ENCODE data around the gene AGPAT4. TPM values are rescaled to one million over a fixed set of nuclear protein-coding genes. Genes with fewer than 3 reads are reported as not detected.

Gene AGPAT4
- total and polyA plus RNA-seq, 2 of the 4 experiments (the other 2 are of a cell fraction): 3.6 to 3.8 TPM

DNA sequence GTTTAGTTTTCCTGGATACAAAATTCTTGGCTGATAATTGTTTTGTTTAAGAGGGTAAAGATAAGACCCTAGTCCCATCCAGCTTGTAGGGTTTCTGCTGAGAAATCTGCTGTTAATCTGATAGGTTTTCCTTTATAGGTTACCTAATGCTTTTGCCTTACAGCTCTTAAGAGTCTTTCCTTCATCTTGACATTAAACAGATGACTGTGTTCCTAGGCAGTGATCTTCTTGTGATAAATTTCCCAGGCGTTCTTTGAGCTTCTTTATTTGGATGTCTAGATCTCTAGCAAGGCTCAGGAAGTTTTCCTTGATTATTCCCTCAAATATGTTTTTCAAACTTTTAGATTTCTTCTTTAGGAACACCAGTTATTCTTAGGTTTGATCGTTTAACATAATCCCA lies 148.3 kb downstream of the AGPAT4 start:
- in situ Hi-C loops (cut with MboI; ENCODE audit: low sequenced_read_pairs): no loop called here
- H3K4ac ChIP-seq (ENCODE audit: low read depth, low read length): no peak overlapping the region
- H3K79me1 ChIP-seq (ENCODE audit: low read depth in 1 of 2, low read length in 2 of 2): no peaks in the 10 kb centered on the region; a peak in 1 of 4 replicates
- dilution Hi-C loops (cut with HindIII; ENCODE audit: low sequenced_read_pairs, unreplicated experiment): no loop called here
- H3K4me3 ChIP-seq (ENCODE audit: insufficient read depth, low read depth, low read length): no peak overlapping the region
- H4K20me1 ChIP-seq (ENCODE audit: insufficient read depth, low read length): no peaks in the 10 kb centered on the region
- TF ChIP-seq SMC3 (IDR thresholded peaks at IDR 0.05; ENCODE audit: low read depth, low read length) (no peak), POLR2A (IDR thresholded peaks at IDR 0.05; ENCODE audit: low read depth, low read length) (no peak), MAFK (IDR thresholded peaks at IDR 0.05; ENCODE audit: low read depth, low read length) (no peak), RAD21 (IDR thresholded peaks at IDR 0.05; ENCODE audit: low read length) (no peak), CHD1 (IDR thresholded peaks at IDR 0.05; ENCODE audit: low read depth, low read length) (no peak), BHLHE40 (IDR thresholded peaks at IDR 0.05; ENCODE audit: low read depth, low read length) (no peak), CEBPB (IDR thresholded peaks at IDR 0.05; ENCODE audit: low read depth, low read length) (no peak), MXI1 (IDR thresholded peaks at IDR 0.05; ENCODE audit: borderline replicate concordance, low read depth, low read length) (no peak), RCOR1 (IDR thresholded peaks at IDR 0.05; ENCODE audit: insufficient replicate concordance, low read length) (no peak), MAZ (IDR thresholded peaks at IDR 0.05; ENCODE audit: borderline replicate concordance, low read depth, low read length) (no peak), FOS (IDR thresholded peaks at IDR 0.05; ENCODE audit: low read depth, low read length) (no peak), NFE2L2 (IDR thresholded peaks at IDR 0.05; ENCODE audit: low read depth, low read length) (no peak), RFX5 (IDR thresholded peaks at IDR 0.05; ENCODE audit: low read depth, low read length) (no peak)
- TF ChIP-seq, protein P1, sequence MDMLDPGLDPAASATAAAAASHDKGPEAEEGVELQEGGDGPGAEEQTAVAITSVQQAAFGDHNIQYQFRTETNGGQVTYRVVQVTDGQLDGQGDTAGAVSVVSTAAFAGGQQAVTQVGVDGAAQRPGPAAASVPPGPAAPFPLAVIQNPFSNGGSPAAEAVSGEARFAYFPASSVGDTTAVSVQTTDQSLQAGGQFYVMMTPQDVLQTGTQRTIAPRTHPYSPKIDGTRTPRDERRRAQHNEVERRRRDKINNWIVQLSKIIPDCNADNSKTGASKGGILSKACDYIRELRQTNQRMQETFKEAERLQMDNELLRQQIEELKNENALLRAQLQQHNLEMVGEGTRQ (IDR thresholded peaks at IDR 0.05; ENCODE audit: low read depth, low read length): no peak
- TF ChIP-seq, protein P2, sequence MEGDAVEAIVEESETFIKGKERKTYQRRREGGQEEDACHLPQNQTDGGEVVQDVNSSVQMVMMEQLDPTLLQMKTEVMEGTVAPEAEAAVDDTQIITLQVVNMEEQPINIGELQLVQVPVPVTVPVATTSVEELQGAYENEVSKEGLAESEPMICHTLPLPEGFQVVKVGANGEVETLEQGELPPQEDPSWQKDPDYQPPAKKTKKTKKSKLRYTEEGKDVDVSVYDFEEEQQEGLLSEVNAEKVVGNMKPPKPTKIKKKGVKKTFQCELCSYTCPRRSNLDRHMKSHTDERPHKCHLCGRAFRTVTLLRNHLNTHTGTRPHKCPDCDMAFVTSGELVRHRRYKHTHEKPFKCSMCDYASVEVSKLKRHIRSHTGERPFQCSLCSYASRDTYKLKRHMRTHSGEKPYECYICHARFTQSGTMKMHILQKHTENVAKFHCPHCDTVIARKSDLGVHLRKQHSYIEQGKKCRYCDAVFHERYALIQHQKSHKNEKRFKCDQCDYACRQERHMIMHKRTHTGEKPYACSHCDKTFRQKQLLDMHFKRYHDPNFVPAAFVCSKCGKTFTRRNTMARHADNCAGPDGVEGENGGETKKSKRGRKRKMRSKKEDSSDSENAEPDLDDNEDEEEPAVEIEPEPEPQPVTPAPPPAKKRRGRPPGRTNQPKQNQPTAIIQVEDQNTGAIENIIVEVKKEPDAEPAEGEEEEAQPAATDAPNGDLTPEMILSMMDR (conservative IDR thresholded peaks at IDR 0.05; ENCODE audit: low read depth, low read length): no peak
- TF ChIP-seq, protein P3, sequence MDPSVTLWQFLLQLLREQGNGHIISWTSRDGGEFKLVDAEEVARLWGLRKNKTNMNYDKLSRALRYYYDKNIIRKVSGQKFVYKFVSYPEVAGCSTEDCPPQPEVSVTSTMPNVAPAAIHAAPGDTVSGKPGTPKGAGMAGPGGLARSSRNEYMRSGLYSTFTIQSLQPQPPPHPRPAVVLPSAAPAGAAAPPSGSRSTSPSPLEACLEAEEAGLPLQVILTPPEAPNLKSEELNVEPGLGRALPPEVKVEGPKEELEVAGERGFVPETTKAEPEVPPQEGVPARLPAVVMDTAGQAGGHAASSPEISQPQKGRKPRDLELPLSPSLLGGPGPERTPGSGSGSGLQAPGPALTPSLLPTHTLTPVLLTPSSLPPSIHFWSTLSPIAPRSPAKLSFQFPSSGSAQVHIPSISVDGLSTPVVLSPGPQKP (IDR thresholded peaks at IDR 0.05; ENCODE audit: borderline replicate concordance, low read depth, low read length): no peak
- H2BK5ac ChIP-seq (ENCODE audit: low read depth, low read length, poor library complexity, severe bottlenecking): no peak overlapping the region
- H3K56ac ChIP-seq (ENCODE audit: extremely low read depth, insufficient read depth, low read length): no peak overlapping the region
- no peak overlapping the region for H4K8ac ChIP-seq (ENCODE audit: low read depth in 2 of 2, low read length in 2 of 2)
- H3K23ac ChIP-seq (ENCODE audit: low read depth, low read length): no peak overlapping the region
- no peak for ATAC-seq (ENCODE audit: low read depth)
- H4K5ac ChIP-seq (ENCODE audit: low read depth, low read length): no peak overlapping the region
- no peak overlapping the region for H2BK120ac ChIP-seq (ENCODE audit: low read depth, low read length)
- H3K9me3 ChIP-seq (ENCODE audit: control insufficient read depth, insufficient read depth, low read length): 0 out of 2 replicates have a peak, but pooled peaks cover 2% of the 10 kb centered on the region
- DNase-seq: no peak
- no peak overlapping the region for H4K91ac ChIP-seq (ENCODE audit: insufficient read depth, low read depth, low read length)
- H3K4me1 ChIP-seq (ENCODE audit: control insufficient read depth, insufficient read depth, low read length): peaks cover 4% of the 10 kb centered on the region; the same call in 1 of the 2 replicates
- H2BK20ac ChIP-seq (ENCODE audit: low read depth, low read length): no peak overlapping the region
- H3K9ac ChIP-seq (ENCODE audit: low read depth, low read length): no peak overlapping the region
- H2AK5ac ChIP-seq (ENCODE audit: low read depth, low read length): no peak overlapping the region
- ChIA-PET CTCF (no interaction called here), POLR2A (ENCODE audit: unreplicated experiment) (no interaction called here)
- H3K9me1 ChIP-seq (ENCODE audit: insufficient read depth, low read length): no peaks in the 10 kb centered on the region; the same call in none of the 2 replicates
- no peak overlapping the region for H3K18ac ChIP-seq (ENCODE audit: low read depth, low read length)
- intact Hi-C loops (cut with micrococcal nuclease): no loop called here
- BruUV-seq (replicated peaks): no TSS peak
- WGBS, 2 experiments (ENCODE audit: extremely low coverage in 2 of 2, insufficient read length in 1 of 2): no CpG with 5 or more reads among the region's 2 CpGs
- no peak overlapping the region for H3K4me2 ChIP-seq (ENCODE audit: low read depth, low read length)
- no peaks in the 10 kb centered on the region for H3K27me3 ChIP-seq (ENCODE audit: control insufficient read depth, insufficient read depth, low read length)
- H3K36me3 ChIP-seq (ENCODE audit: control insufficient read depth, insufficient read depth, low read length): no peaks in the 10 kb centered on the region; the same call in 1 of the 2 replicates
- no peak overlapping the region for H2BK15ac ChIP-seq (ENCODE audit: low read depth, low read length)
- H2AK9ac ChIP-seq (replicated peaks; ENCODE audit: low read depth, low read length, poor library complexity): no peak overlapping the region
- no peak overlapping the region for H2AFZ ChIP-seq (replicated peaks; ENCODE audit: low read length, poor library complexity)
- H3K14ac ChIP-seq (replicated peaks; ENCODE audit: low read depth, low read length): no peak overlapping the region
- no peak overlapping the region for H3K27ac ChIP-seq (ENCODE audit: insufficient read depth, low read length)
